ENCODE data around the gene NSL1.

DNA sequence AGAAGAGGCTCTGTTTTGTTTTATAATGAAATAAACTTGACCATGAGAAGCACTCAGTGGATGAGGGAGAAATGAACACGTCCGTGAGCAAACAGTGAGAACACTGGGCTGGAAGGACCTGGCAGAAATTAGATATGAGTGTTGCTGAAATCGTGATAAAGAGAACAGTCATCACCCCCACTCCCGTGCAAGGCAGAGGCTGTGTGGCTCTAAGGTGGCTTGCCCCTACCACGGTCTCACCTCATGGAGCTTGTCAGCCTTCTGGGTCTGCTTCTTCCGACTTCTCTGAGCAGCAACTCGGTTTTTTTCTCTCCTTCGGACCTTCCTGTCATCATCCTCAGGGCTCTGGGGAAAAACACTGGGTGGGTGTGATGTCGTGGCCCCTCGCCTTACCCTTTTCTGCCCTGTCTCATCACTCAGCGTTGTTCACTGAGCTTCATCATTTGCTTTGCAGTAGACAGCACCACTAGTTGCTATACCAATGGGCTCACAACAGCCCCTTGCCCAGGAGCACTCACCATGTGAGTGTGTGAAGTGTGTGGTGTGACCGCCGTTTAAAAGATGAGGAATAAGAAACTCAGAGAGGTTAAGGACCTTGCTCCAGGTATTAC is 94.8 kb downstream of the NSL1 start:
- no peak for TF ChIP-seq CTCF (IDR thresholded peaks at IDR 0.05)
- TF ChIP-seq ZFX (IDR thresholded peaks at IDR 0.05; ENCODE audit: borderline replicate concordance) = no peak

Measured in 22Rv1 (cell line).